ENCODE data around the gene SPSB2.
A peak's percentile ranks its signal among the peaks of the same experiment; 100 is the strongest.
"Not testable (repeated sequence)": the region's sequence is repeated elsewhere in the genome, so short reads cannot be mapped to it uniquely, and the experiment has no call there.

Gene SPSB2

GRCh38 chr12:6899837-6900519 lies 26.9 kb upstream of the SPSB2 start:
- no peak for DNase-seq

- DNase-seq = no peak
Measured at GRCh38 chr12:6899427-6899826, 26.3 kb upstream of the SPSB2 start.

GRCh38 chr12:6896846-6897435 lies 23.8 kb upstream of the SPSB2 start:
- no peak for DNase-seq

- no peak for DNase-seq
Measured at GRCh38 chr12:6894321-6894720, 21.2 kb upstream of the SPSB2 start.

- DNase-seq = not testable (repeated sequence)
Measured at GRCh38 chr12:6892683-6893082, 19.6 kb upstream of the SPSB2 start.

GRCh38 chr12:6891646-6892001 lies 18.5 kb upstream of the SPSB2 start:
- DNase-seq = no peak

- DNase-seq = peak; percentile 65
Measured at GRCh38 chr12:6890789-6891645, 17.9 kb upstream of the SPSB2 start.

- DNase-seq = not testable (repeated sequence)
Measured at GRCh38 chr12:6889775-6890573, 16.9 kb upstream of the SPSB2 start.

GRCh38 chr12:6888794-6889193 lies 15.7 kb upstream of the SPSB2 start:
- DNase-seq = not testable (repeated sequence)

GRCh38 chr12:6888360-6888759 lies 15.3 kb upstream of the SPSB2 start:
- DNase-seq = no peak

- DNase-seq = no peak
Measured at GRCh38 chr12:6887460-6887859, 14.4 kb upstream of the SPSB2 start.

- DNase-seq = not testable (repeated sequence)
Measured at GRCh38 chr12:6886206-6886999, 13.3 kb upstream of the SPSB2 start.

GRCh38 chr12:6884539-6884938 lies 11.4 kb upstream of the SPSB2 start:
- DNase-seq = no peak

- no peak for DNase-seq
Measured at GRCh38 chr12:6883683-6884082, 10.6 kb upstream of the SPSB2 start.

- DNase-seq = no peak
Measured at GRCh38 chr12:6883252-6883651, 10.1 kb upstream of the SPSB2 start.

- DNase-seq = not testable (repeated sequence)
Measured at GRCh38 chr12:6879824-6880223, 6.7 kb upstream of the SPSB2 start.

- not testable (repeated sequence) for DNase-seq
Measured at GRCh38 chr12:6874015-6874368, 889 bp upstream of the SPSB2 start.

- no peak for DNase-seq
Measured at GRCh38 chr12:6872073-6873048, 742 bp downstream of the SPSB2 start.

- DNase-seq = no peak
Measured at GRCh38 chr12:6871052-6871957, 1.8 kb downstream of the SPSB2 start.

GRCh38 chr12:6870304-6870703 lies 2.8 kb downstream of the SPSB2 start:
- DNase-seq = not testable (repeated sequence)

All from NCI-H187 treated with DMSO at 0.1 percent for 48 hours (cell line).